ENCODE results near the gene TANGO6. TPM values are rescaled to one million over a fixed set of nuclear protein-coding genes. Genes with fewer than 3 reads are reported as not detected.

Gene TANGO6
- total RNA-seq, 6 experiments from 2014 or later = 10.9 to 15.5 (median 14.2) TPM

- ATAC-seq = no peak
- Histone ChIP-seq H3K36me3 (no peaks in the 10 kb centered on the region), H3K4me1 (peaks cover 0 to 12% (median 4%) of the 10 kb centered on the region in 4 donors), H3K27ac (no peak overlapping the region), H3K4me3 (no peak overlapping the region), H3K27me3 (no peaks in the 10 kb centered on the region), H3K9me3 (no peaks in the 10 kb centered on the region)
- peak in 1 of 3 donors; percentile 7 for DNase-seq
- 92% methylated on average over 2 of the region's 3 CpGs for WGBS (ENCODE audit: insufficient coverage, low coverage, low lambda C conversion rate, missing lambda C conversion rate)
- intact Hi-C loops (cut with DNase I) = no loop called here
- TF ChIP-seq CTCF (IDR thresholded peaks at IDR 0.05) (no peak), POLR2A (IDR thresholded peaks at IDR 0.05) (no peak)
Observed at GRCh38 chr16:69093974-69094373, 250.6 kb downstream of the TANGO6 start.

- no peak for ATAC-seq
- WGBS (ENCODE audit: insufficient coverage, low coverage, low lambda C conversion rate, missing lambda C conversion rate) = 75% methylated on average over 5 of the region's 5 CpGs
- no peaks in the 10 kb centered on the region for H3K36me3 ChIP-seq
- H3K27me3 ChIP-seq = no peaks in the 10 kb centered on the region
- intact Hi-C loops (cut with DNase I) = no loop called here
- H3K4me1 ChIP-seq = peaks cover 0 to 7% (median 3%) of the 10 kb centered on the region in 4 donors
- no peak overlapping the region for H3K27ac ChIP-seq
- no peak for DNase-seq
- TF ChIP-seq CTCF (IDR thresholded peaks at IDR 0.05) (no peak), POLR2A (IDR thresholded peaks at IDR 0.05) (no peak)
- no peaks in the 10 kb centered on the region for H3K9me3 ChIP-seq
- H3K4me3 ChIP-seq = no peak overlapping the region
Observed at GRCh38 chr16:69094501-69094900, 251.2 kb downstream of the TANGO6 start.

- no peak for TF ChIP-seq CTCF (IDR thresholded peaks at IDR 0.05)
- no peak for TF ChIP-seq POLR2A (IDR thresholded peaks at IDR 0.05)
- no peak overlapping the region for H3K27ac ChIP-seq
- peaks cover 0 to under 1% (median under 1%) of the 10 kb centered on the region in 4 donors for H3K4me1 ChIP-seq
- H3K27me3 ChIP-seq = no peaks in the 10 kb centered on the region
- H3K36me3 ChIP-seq = no peaks in the 10 kb centered on the region
- H3K9me3 ChIP-seq = no peaks in the 10 kb centered on the region
- H3K4me3 ChIP-seq = no peak overlapping the region
- DNase-seq (no peak), ATAC-seq (no peak)
- intact Hi-C loops (cut with DNase I) = no loop called here
- 98% methylated on average over 6 of the region's 6 CpGs for WGBS (ENCODE audit: insufficient coverage, low coverage, low lambda C conversion rate, missing lambda C conversion rate)
Observed at GRCh38 chr16:69095193-69095592, 251.9 kb downstream of the TANGO6 start.

GRCh38 chr16:69100071-69100691 is 256.9 kb downstream of the TANGO6 start:
- H3K36me3 ChIP-seq = no peaks in the 10 kb centered on the region
- H3K4me3 ChIP-seq = no peak overlapping the region
- TF ChIP-seq POLR2A (IDR thresholded peaks at IDR 0.05) (no peak), CTCF (IDR thresholded peaks at IDR 0.05) (no peak)
- H3K27me3 ChIP-seq = no peaks in the 10 kb centered on the region
- DNase-seq (no peak), ATAC-seq (no peak)
- peaks cover 0 to 2% (median 0%) of the 10 kb centered on the region in 4 donors for H3K4me1 ChIP-seq
- 61% methylated on average over 5 of the region's 11 CpGs for WGBS (ENCODE audit: insufficient coverage, low coverage, low lambda C conversion rate, missing lambda C conversion rate)
- no peaks in the 10 kb centered on the region for H3K9me3 ChIP-seq
- intact Hi-C loops (cut with DNase I) = loop anchor here (10.0 kb wide), 2 partner anchors 55 to 195 kb away; no protein-coding TSS in a partner anchor
- H3K27ac ChIP-seq = no peak overlapping the region
